GM18867 (cell line): ENCODE measurements around the gene TEKTIP1.
A peak's percentile ranks its signal among the peaks of the same experiment; 100 is the strongest.

Experiments
- ATAC-seq: cut with Tn5 transposase; IDR thresholded peaks from one replicate; pipeline ENCODE4 v1.9.1; 2021; ENCODE audit warnings: mild to moderate bottlenecking, moderate library complexity; ENCODE audit not compliant: unreplicated experiment

The TEKTIP1 gene

DNA sequence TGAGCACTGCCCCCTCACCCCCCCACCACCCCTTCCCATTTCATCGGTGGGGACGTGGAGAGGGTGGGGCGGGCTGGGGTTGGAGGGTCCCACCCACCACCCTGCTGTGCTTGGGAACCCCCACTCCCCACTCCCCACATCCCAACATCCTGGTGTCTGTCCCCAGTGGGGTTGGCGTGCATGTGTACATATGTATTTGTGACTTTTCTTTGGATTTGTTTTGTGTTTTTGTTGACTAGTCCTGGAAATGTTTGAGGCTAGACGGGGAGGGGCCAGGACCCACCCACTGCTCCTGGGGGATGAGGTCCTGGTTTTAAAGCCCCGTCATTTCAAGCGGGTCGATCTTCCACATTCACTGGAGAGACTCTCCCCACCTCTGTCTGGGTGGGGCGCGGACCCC is 3.0 kb upstream of the TEKTIP1 start:
- no peak for ATAC-seq

DNA sequence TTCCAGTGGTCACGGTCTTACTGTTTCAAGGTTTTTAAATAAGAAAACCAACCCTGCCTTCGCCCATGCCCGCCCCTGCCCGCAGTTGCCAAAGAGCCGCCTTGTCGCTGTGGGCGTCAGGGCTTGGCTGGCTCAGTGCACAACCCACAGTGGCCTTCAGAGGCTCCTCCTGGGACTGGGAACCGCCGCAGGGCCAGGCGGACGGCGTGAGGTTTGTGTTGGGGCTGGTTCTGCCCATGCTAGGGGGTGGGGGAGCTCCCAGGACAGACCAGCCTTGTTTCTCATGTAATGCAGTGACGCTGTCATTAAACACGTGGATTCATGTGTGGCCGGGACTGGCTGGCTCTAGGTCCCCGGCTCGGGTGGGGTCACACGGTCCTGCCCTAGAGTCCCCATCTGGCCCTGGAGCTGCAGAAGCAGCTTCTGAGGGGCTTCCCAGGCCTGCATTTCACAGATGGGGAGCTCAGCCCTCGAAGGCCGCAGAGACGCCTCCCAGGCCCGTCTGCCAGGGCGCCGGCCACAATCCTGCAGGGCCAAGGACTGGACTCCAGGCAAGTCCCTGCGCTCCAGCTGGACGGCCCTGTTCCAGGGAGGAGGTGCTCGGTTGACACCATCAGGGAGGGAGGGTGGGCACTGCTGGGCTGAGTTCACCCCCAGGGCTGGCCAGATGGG is 2.4 kb upstream of the TEKTIP1 start:
- ATAC-seq: no peak

DNA sequence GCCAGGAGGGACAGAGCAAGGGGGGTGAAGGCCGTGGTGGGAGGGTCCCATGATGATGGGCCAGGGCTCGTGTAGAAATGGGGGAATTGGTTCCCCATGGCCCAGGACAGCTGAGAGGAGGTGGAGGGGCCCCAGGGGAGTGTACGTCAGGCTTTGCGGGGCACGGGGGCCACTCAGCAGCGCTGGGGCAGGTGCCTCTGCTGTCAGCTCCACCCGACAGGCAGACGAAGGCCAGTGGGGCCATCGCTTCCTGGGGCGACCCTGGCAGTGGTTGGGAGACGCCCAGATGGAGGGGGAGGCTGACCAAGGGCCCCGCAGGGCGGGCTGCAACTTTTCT is 1.9 kb upstream of the TEKTIP1 start:
- no peak for ATAC-seq

DNA sequence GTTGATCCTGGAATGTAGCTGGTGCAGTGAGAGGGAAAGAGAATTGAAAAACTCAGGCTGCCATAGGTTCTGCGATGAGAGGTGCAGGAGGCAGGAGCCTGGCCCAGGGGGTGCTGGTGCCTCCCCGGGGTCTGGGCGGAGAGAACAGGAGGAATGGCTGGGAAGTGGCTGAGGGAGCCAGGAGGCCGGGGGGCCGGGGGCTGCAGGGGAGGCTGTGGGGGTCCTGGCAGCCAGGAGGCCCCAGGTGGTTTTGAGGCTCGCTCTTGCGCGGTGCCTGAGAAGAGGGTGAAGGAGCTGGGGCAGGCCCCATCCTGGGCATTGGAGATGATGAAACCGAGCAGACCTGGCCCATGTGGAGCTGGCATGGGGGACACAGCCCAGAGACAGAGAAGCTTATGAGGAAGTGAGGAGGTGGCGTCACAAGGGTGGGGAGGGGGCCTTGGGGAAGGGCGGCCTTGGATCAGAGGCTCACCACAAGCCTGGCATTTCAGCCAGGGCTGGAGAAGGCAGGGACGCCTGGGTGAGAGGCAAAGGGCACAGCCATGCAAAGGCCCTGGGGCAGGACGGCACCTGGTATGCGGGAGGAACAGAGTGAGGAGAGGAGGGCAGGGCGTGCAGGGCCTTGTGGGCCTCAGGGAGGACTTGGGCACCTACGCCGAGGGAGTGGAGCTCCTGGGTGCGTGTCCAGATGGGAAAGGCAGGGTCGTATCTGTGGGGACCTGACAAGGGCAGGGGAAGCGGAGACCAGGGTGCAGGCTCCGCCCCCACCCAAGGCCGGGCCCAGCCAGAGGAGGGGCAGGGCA is 1.3 kb upstream of the TEKTIP1 start:
- no peak for ATAC-seq

DNA sequence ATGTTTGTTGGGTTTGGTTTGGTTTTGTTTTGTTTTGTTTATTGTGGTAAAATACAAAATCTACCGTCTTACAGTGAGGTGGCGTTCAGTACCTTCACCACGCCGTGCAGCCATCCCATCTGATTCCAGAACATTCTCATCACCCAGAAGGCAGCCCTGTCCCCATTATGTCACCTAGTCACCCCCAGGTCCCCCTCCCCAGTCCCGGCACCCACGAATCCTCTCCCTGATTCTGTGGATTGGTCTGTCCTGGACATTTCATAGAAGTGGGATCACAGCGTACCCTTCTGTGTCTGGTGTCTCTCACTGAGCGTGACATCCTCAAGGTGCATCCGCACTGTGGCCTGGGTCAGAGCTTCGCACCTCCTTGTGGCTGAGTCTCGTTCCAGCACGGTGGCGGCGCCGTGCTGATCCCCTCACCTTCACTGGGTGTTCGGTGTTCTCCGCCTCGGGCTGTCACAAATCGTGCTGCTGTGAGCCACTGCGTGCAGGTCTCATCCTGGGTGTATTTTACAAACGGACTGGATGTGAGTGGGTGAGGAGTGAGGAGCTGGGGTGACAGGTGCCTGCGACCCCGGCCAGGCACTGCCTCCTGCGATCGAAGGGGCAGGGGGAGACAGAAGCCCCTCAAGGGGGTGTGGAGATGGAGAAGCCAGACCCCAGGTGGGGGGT is 580 bp upstream of the TEKTIP1 start:
- no peak for ATAC-seq

DNA sequence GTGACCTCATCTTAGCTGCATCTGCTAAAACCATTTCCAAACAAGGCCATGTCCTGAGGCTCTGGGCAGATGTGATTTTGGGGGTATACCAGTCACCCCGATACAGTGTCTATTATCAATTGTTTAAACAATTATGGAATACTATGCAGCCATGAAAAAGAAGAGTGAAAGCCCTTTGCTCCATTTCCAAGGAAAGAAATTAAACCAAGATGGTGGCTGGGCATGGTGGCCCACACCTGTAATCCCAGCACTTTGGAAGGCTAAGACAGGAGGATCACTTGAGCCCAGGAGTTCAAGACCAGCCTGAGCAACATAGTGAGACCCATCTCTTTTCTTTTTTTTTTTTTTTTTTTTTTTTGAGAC is 763 bp downstream of the TEKTIP1 start:
- no peak for ATAC-seq

DNA sequence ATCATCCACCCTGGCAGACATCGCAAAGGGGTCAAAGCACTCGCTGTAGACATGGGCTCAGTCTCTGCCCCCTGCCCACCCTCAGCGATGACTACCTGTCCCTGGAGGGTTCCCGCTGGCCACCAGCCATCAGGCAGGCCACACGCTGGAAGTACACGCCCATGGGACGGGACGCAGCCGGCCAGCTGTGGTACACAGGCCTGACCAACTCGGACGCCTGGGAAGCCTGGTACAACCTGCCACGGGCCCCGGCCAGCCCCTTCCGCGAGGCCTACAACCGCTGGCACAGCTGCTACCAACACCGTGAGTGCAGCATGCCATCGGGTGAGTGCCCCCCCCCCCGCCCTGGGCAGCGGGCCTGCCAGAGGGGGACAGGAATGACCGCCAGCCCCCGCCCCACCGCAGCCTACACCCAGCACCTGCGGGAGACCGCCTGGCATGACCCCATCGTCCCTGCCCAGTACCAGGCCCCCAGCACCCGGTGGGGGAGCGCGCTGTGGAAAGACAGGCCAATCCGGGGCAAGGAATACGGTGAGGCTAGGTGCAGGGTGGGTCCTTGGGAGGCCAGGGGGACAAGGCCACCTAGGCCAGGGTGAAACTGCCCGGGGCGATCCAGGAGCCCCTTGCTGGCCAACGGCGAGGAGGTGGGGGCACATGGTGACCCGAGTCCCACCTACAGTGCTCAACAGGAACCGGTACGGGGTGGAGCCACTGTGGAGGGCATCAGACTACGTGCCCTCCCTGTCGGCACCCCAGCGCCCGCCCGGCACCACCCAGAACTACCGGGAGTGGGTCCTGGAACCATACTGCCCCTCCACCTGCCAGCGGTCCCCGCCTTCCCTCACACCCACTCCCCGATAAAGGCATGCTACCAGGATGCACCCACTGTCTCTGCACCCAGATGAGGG is 4.4 kb downstream of the TEKTIP1 start:
- ATAC-seq: no peak

DNA sequence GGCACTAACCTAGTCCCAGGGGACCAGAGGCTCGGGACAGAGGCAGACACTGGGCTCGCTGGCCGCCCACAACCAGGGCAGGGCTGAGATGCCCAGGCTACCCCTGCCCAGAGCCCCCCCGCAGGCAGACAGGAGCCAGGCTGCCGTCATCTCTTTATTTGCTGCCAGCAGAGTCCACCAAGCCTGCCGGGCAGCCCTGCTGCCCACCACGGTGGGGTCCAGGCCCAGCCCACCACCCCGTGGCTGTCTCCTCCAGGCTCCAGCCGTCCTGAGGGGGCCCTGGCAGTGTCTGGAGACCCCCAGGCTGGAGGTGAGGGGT is 5.0 kb downstream of the TEKTIP1 start:
- no peak for ATAC-seq

DNA sequence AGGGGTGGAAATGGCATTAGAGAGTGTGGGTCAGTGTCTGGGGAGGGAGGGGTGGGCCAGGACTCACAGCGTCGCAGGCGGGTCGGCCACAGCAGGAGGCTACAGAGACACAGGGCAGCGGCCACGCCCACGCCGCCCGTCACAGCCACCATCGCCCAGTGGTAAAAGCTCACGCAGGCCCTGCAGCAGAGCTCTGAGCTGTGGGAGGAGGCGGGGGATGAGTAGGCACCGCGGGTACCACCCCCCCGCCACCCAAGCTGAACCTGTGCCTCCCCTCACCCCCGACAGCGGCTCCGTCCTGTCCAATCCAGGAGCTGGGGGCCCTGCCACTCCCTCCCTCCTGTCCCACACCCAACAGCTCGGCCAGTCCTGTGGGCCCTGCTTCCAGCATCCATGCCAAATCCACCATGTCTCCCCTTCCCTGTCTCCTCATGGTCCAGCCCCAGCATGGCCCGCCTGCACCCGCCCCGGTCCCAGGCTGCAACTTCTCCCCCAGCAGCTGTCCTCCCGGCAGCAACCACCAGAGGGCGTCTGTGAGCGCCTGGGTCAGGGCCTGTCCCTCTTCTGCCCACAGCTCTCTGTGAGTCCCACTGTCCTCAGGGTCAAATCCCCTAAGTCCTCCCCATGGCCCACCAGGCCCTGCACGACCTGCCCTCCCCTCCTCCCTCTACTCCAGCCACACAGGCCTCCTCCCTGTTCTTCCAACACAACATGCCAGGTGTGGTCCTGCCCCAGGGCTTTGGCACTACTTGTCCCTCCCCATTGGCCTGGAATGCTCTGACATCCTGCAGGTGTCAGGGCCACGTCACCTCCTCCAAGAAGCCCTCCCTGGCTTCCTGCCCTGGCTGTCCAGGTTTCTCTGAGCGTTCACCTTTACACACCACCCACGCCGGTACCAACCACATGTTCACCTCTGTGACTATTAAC is 6.0 kb downstream of the TEKTIP1 start:
- ATAC-seq: peak; percentile 48

DNA sequence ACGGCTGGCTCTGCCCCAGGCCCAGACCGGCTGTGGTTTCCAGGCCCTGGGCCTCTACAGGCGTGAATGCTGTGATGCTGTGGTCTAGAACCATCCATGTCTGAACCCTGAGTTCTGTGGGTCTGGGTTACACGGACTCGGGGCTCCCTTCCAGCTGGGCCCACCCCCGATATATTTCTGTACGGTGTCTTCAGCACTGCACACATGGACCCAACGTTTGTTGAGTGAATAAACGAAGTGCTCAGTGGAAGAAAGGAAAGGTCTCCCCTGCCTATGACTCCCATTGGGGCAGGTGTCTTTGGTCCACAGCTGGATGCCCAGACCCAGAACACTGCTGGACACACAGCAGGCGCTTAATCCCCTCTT is 6.7 kb downstream of the TEKTIP1 start:
- no peak for ATAC-seq

DNA sequence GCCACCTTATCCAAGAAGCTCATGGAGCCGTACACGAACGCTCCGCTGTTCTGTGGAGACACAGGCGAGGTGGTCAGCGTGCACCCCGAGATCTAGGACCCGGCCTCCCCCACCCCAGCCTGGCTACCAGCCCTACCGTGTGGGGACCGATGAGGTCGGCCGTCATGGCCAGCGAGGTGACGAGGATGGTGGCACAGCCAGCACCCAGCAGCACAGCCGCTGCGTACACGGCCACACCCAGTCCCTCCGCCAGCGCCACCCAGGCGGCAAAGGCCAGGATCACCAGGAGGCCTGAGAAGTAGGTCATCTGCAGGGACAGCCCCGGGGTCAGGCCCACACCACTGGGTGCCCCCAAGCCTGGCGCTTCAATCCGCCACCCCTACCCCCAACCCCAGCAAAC is 7.1 kb downstream of the TEKTIP1 start:
- ATAC-seq: no peak

DNA sequence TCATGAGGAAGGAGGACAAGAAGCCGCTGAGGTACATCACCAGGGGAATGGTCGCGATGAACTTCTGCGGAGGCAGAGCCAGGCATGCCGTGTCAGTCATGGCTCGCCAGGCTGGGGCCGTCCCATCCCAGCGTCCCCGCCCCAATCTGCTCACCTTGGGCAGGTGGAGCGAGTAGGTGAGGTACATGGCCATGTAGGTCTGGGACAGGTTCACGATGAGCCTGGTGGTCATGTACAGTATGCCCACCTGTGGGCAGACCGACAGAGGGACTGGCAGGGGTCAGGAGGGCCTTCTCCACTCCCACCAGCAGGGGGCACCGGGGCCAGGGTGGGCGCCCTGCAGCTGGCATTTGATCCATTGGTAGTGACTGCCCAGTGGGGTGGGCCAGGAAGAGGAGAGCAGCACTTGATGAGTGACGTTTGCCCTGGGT is 8.3 kb downstream of the TEKTIP1 start:
- no peak for ATAC-seq

DNA sequence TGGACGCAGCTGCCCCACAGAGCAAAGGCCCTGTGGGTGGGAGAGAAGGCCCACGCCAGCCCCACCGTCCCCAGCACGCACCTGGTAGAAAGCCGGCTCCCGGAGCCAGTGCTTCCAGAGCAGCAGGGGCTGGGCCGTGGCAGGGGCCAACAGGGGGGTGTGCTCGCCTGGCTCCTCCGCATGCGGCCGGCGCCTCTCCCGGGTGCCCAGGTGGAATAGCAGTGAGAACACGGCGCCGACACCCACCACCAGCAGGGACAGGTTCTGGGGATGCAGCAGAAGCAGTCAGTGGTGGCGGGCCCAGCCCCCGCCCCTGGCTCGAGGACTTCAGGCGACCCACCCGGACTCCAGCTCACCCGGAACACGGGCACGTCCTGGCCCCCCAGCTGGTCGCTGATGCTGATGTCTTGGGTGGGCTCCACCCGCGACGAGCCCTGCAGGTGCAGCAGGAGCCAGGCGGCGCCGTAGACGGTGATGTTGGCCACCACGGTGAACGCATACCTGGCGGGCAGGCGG is 8.9 kb downstream of the TEKTIP1 start:
- ATAC-seq: no peak

DNA sequence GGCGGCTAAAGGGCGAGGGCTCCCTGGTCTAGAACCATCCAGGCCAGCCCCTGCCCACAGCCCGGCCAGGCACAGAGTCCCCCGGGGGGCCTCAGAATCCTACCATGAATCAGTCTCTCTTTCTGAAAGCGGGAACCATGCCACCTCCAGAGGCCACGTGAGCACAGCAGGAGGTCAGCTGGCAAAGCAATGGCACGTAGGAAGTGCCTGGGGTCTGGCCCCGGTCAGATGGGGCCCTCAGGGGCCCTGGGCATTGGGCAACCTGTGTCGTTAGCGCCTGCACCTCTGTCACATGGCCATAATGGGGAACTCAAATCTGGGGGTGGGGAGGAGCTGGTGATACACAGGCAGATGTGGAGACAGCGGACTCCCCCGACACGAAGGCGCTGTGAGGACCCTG is 9.6 kb downstream of the TEKTIP1 start:
- no peak for ATAC-seq

DNA sequence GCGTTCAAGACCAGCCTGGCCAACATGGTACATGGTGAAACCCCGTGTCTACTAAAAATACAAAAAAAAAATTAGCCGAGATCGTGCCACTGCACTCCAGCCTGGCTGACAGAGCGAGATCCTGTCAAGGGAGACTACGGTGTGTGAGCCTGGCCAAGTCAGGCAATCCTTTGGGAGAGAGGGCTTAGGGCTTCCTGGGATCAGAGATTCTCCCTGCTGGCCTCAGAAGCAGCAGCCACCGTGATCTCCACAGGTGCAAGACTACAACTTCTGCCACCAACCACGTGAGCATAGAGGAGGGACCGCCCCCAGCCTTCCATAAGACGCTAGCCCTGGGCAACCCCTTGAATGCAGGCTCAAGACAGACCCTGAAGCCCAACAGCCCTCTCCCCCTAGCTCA is 10.8 kb downstream of the TEKTIP1 start:
- ATAC-seq: no peak

DNA sequence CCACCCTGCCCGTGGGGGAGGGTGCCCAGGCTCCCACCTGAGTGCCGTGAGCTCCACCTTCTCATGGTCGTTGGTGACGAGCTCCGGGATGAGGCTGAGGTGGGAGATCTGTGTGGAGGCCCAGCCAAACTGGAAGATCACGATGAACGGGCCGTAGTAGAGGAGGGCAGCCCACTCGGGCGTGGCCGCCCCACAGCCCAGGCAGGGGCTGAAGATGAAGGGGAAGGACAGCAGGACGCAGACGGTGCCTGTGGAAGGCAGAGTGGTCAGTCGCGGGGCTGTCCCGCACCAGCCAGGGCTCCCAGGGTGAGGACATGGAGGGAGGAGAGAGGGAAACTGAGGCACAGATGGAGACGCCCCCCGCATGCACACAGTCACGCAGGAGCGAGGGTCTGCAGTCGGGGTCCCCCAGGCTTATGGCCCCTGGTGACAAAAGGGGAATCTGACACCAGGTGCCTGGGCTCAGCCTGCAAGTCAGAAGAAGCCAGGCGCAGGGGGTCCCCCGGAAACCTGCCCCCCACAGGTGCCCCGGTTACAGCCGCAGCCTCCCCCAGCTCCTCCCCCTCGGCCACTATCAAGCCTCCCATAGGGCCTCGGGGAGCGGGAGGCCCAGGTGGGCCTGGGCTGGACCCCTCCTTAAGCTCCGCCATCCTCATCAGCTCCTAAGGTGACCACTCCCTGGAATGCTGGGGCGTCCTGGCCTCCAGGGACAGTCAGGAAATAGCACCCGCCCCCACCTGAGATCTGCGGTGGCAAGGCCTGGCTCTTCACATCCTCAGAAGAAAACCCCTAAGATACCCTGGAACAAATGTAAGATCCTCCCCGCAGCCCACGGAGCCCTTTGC is 12.2 kb downstream of the TEKTIP1 start:
- ATAC-seq: no peak

DNA sequence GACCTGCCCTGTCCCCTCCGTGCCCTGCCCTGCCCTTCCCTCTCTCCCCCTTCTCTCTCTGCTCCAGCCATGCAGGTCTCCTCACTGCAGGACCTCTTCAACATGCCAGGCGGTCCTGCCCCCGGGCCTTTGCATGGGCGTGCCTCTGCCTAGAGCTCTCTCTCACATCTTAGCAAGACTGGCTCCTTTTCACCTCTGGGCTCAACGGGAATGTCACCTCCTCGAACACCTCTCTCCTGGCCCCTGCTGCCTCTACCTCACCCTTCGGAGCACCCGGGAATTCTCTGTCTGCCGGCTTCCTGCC is 12.8 kb downstream of the TEKTIP1 start:
- ATAC-seq: no peak

DNA sequence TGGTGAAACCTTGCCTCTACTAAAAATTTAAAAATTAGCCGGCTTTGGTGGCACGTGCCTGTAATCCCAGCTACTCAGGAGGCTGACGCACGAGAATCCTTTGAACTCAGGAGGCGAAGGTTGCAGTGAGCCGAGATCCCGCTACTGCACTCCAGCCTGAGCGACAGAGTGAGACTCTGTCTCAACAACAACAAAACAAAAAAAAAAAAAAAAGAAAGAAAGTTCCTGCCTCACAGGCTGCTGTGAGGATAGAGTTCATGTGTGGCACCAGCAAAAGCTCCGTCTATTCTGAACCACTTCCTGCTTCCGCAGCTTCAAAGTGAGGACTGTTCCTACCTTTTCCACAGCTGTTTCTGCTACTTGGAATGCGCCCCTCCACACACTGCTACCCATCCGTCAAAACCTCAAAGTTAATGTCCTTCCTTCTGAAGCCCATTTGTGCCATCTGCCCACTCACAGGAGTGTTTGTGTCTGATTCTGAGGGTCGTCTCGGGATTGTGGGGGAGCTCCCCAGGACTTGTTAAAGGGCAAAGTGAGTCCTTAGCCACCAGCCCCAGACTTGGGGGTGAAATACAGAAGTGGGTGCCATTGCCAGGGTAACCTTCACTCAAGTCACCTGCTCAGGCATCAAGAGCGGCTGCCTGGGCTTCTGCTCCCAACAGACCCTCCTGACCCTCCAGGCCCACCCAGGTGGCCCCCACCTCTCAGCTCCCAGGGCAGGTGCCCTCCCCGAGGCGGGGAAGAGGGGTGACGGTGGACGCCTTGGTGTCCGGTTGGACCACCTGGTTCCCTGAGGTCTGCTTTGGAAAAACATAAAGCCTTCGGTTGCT is 15.5 kb downstream of the TEKTIP1 start:
- no peak for ATAC-seq
